T-helper 17 cell (primary cell): ENCODE data around the gene MYO7A. TPM values are rescaled to one million over a fixed set of nuclear protein-coding genes. Genes with fewer than 3 reads are reported as not detected.
A peak's percentile ranks its signal among the peaks of the same experiment; 100 is the strongest.

Experiments used
- ATAC-seq: fragments of 150-1000 bp; cut with Tn5 transposase; 2 replicates; pipeline ENCODE4 v1.10.0; 2021; ENCODE audit warnings: mild to moderate bottlenecking, moderate library complexity
- DNase-seq, 3 donors: peaks; one replicate each; pipeline versions ENCODE4 v3.0.0 to v3.0.0-alpha.2; 2020 to 2021
- H3K9me3 ChIP-seq: one replicate; pipeline ENCODE4 v1.7.0; 2013; ENCODE audit warnings: low read length, mild to moderate bottlenecking; ENCODE audit not compliant: control insufficient read depth, poor library complexity, severe bottlenecking
- H3K27ac Mint-ChIP-seq: one replicate; pipeline ENCODE4 v1.8.0; 2022; ENCODE audit warnings: mild to moderate bottlenecking, moderate library complexity, mixed read lengths
- H3K27me3 Mint-ChIP-seq: one replicate; pipeline ENCODE4 v1.8.0; 2022; ENCODE audit warnings: mixed read lengths
- H3K36me3 Mint-ChIP-seq: one replicate; pipeline ENCODE4 v1.8.0; 2022; ENCODE audit warnings: low read depth, mixed read lengths
- H3K4me1 Mint-ChIP-seq: one replicate; pipeline ENCODE4 v1.8.0; 2022; ENCODE audit warnings: mild to moderate bottlenecking, mixed read lengths
- H3K4me3 Mint-ChIP-seq: one replicate; pipeline ENCODE4 v1.8.0; 2022; ENCODE audit warnings: mild to moderate bottlenecking, moderate library complexity, mixed read lengths
- total RNA-seq, 4 donors: library from RNA in 2 of 4; stranded (reverse) in 2 of 4; gene quantifications; one replicate each; pipeline ENCODE4 v1.2.3 and lab custom pipeline; 2022 to 2026

Gene MYO7A
- total RNA-seq, 2 donors from 2014 or later: 0.57 to 1.7 TPM

DNA sequence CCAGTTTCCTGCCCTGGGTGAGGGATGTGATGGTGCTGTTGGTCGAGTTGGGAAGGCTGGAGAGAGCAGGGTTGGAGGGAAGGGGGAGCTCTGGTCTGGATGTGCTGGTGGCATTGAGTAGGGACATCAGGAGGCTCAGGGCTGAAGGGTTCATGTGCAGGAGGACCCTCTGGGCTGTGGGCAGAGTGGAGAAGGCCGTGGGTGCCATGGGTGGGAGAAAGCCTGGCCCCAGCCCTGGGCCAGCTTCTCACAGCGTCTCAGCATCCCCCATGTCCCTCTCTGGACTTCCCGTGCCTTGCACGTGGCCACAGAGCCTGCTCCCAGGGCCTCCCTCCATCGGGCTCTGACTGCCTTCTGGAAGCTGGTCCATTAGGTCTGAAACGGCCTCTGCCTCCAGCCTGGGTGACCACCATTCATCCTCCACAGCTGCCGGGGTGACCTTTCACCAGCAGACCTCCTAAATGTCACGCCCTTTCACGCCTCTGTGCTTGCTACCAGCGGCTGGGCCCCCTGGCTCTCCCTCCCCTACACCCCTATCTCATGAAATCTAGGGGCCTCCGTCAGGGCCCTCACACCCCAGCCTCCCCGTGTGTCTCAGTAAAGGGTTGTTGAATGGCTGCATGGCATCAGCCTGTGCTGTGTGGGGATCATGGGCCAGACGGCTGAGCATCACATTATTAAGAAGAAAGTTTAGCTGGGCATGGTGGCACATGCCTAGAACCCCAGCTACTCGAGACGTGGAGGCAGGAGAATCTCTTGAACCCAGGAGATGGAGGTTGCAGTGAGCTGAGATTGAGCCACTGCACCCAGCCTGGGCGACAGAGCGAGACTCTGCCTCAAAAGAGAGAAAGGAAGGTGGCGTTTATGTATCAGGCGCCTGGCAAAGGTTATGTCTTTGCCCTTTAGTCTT is 25.5 kb downstream of the MYO7A start:
- H3K4me1 Mint-ChIP-seq: peaks cover 46% of the 10 kb centered on the region
- peak overlapping the region; percentile 75 for H3K4me3 Mint-ChIP-seq
- no peaks in the 10 kb centered on the region for H3K9me3 ChIP-seq
- H3K27ac Mint-ChIP-seq: peak overlapping the region; percentile 88
- H3K36me3 Mint-ChIP-seq: no peaks in the 10 kb centered on the region
- no peak for ATAC-seq
- H3K27me3 Mint-ChIP-seq: no peaks in the 10 kb centered on the region
- no peak for DNase-seq

DNA sequence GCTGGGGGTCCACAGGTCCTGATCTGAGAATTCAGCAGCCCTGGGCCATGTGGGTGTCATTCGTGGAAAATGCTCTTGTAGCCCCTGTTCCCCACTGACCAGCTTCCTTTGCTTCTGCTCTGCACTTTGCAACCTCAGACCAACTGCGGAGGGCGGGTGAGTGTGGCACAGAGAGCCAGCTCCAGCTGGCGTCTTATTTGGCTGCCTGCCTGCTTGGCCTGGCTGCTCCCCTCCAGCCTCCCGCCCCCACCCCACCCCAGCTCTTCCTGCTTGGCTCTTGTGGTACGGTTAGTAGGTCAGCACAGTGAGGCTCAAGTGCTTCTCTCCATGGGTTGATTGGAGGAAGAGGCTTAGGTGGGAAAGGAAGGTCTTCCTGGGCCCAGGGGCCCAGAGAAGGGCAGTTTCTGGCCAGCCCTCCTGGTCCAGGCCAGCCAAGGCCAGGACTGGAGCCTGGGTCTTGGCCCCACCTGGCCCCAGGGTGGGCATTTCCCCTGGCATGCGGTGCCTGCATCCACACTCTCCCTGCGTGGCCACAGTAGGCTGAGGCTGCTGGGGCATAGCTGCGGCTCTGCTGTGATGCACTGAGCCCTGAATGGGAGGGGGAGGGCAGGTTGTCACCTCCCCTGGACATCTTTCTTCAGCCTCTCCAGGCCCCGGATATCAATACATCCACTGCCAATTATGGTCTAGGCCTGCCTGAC is 26.5 kb downstream of the MYO7A start:
- H3K36me3 Mint-ChIP-seq: no peaks in the 10 kb centered on the region
- peak overlapping the region; percentile 67 for H3K4me3 Mint-ChIP-seq
- no peaks in the 10 kb centered on the region for H3K27me3 Mint-ChIP-seq
- no peaks in the 10 kb centered on the region for H3K9me3 ChIP-seq
- peaks cover 41% of the 10 kb centered on the region for H3K4me1 Mint-ChIP-seq
- no peak for ATAC-seq
- DNase-seq: no peak
- H3K27ac Mint-ChIP-seq: peak overlapping the region; percentile 88

DNA sequence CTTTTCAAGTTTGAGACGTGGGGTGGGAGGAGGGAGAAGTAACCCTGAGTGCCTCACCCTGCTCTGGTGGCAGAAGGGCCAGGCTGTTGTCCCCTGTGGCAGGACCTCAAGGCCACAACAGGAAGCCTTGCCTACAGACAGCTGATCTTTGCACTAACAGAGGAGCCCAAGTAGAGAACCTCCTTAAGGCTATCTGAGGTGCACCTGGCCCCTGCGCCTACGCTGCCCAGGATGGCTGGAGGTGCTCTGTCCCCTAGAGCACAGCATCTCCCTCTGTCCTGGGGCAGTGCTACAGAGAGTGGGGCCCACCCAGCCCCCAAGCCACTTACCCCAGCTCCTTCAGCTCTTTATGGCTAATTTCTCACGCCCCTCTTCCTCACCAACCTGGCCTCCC is 27.0 kb downstream of the MYO7A start:
- ATAC-seq: no peak
- no peaks in the 10 kb centered on the region for H3K9me3 ChIP-seq
- Mint-ChIP-seq H3K27me3 (no peaks in the 10 kb centered on the region), H3K4me3 (peak overlapping the region; percentile 5), H3K36me3 (no peaks in the 10 kb centered on the region), H3K27ac (peak overlapping the region; percentile 14), H3K4me1 (peaks cover 41% of the 10 kb centered on the region)
- no peak for DNase-seq

DNA sequence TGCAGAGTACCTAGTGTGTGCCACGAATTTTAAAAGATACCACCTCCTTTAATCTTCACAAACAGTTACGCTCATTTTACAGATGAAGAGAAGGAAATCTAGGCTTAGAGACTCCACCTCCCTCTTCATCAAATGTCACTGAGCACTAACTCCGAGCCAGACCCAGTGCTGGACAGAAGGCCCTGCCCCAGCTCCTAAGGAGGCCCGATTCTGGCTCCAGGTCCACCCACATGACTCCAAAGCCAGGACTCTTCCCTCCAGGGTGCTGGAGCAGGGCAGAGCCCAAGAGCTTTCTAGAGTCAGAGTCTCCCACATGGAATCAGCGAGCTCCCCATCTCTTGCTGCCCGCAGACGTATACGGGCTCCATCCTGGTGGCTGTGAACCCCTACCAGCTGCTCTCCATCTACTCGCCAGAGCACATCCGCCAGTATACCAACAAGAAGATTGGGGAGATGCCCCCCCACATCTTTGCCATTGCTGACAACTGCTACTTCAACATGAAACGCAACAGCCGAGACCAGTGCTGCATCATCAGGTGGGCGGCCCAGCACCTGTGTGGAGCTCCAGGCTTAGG is 27.6 kb downstream of the MYO7A start:
- Mint-ChIP-seq H3K4me1 (peaks cover 41% of the 10 kb centered on the region), H3K27me3 (no peaks in the 10 kb centered on the region), H3K27ac (peak overlapping the region; percentile 29), H3K36me3 (no peaks in the 10 kb centered on the region), H3K4me3 (peak overlapping the region; percentile 5)
- no peak for DNase-seq
- no peaks in the 10 kb centered on the region for H3K9me3 ChIP-seq
- ATAC-seq: no peak

DNA sequence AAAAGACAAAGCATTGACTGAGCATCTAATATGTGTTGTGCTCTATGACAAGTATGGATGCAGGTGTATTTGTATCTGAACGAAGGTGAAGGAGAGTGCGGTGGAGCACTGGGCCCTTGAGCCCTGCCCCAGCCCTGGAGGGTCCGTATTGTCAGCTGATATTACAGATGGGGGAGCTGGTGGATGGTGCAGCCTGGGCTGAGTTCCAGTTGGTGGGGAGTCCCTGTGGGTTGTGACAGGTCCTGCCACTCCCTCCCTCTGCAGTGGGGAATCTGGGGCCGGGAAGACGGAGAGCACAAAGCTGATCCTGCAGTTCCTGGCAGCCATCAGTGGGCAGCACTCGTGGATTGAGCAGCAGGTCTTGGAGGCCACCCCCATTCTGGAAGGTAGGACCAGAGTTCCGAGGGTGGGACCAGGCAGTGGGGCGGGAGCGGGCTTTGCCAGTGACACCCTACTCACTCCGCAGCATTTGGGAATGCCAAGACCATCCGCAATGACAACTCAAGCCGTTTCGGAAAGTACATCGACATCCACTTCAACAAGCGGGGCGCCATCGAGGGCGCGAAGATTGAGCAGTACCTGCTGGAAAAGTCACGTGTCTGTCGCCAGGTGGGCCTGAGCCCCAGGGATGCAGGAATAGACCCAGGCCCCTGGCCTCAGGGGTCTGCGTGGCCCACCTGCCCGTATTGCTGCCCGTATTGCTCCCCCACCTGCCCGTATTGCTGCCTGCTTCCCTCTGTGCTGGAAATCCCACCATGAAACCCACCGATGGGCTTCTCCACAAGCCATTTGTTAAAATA is 28.6 kb downstream of the MYO7A start:
- Mint-ChIP-seq H3K36me3 (no peaks in the 10 kb centered on the region), H3K4me3 (no peak overlapping the region), H3K27ac (peak overlapping the region; percentile 29), H3K4me1 (peaks cover 33% of the 10 kb centered on the region), H3K27me3 (no peaks in the 10 kb centered on the region)
- DNase-seq: no peak
- H3K9me3 ChIP-seq: no peaks in the 10 kb centered on the region
- ATAC-seq: no peak

DNA sequence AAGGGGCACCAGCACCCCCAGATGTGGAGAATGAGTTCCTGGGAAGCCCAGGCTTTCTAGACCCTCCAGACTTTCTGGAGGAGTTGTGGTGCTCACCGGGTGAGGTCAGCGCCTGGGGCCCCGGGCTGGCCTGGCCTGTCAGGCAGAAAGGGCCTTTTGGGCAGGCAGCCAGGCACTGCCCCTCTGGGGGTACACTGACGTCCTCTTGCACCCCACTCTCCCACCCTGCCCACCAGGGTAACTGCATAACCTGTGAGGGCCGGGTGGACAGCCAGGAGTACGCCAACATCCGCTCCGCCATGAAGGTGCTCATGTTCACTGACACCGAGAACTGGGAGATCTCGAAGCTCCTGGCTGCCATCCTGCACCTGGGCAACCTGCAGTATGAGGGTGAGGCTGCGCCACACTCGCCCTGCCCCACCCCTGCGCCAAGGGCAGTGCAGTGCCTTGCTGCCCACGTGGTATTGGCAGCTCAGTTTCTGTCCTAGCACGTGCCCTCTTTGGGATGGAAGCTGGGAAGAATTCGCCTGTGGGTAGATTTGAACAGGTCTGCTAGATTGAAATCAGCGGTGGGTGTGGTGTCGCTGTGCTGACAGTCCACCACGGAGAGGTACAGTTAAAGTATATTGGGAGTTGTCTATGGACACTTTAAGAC is 30.1 kb downstream of the MYO7A start:
- Mint-ChIP-seq H3K27ac (no peak overlapping the region), H3K4me3 (no peak overlapping the region), H3K27me3 (no peaks in the 10 kb centered on the region), H3K36me3 (no peaks in the 10 kb centered on the region), H3K4me1 (peaks cover 18% of the 10 kb centered on the region)
- ATAC-seq (no peak), DNase-seq (no peak)
- H3K9me3 ChIP-seq: no peaks in the 10 kb centered on the region

DNA sequence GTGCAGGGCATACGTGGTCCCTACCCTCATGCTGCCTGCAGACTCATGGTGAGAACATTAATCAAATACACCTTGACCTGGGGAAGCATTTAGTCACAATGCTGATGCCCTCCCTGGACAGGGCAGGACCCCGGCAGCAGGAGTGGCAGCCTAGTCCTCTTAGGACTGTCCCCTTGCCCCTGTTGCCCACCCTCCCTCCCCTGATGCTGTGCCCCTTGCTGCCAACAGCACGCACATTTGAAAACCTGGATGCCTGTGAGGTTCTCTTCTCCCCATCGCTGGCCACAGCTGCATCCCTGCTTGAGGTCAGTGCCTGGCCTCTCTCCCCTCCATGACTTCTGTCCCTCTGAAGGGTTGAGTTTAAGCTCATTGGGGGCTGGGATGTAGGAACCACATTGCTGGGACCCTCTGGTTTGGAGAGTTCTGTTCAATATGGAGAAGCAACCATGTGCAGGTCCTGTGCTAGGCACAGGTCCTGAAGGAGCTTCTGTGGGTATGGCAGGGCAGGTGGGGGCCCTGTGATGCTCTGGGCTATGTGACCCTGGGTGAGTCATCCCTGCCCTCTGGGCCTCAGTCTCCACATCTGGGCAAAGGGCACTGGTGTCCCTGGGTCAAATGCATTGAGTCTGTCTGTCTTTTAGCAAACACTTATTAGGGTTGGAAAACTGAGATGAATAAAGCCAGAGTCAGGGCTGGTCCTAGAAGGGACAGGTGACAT is 31.3 kb downstream of the MYO7A start:
- ATAC-seq (no peak), DNase-seq (no peak)
- Mint-ChIP-seq H3K4me3 (no peak overlapping the region), H3K36me3 (no peaks in the 10 kb centered on the region), H3K4me1 (peaks cover 9% of the 10 kb centered on the region), H3K27me3 (no peaks in the 10 kb centered on the region), H3K27ac (no peak overlapping the region)
- H3K9me3 ChIP-seq: no peaks in the 10 kb centered on the region

DNA sequence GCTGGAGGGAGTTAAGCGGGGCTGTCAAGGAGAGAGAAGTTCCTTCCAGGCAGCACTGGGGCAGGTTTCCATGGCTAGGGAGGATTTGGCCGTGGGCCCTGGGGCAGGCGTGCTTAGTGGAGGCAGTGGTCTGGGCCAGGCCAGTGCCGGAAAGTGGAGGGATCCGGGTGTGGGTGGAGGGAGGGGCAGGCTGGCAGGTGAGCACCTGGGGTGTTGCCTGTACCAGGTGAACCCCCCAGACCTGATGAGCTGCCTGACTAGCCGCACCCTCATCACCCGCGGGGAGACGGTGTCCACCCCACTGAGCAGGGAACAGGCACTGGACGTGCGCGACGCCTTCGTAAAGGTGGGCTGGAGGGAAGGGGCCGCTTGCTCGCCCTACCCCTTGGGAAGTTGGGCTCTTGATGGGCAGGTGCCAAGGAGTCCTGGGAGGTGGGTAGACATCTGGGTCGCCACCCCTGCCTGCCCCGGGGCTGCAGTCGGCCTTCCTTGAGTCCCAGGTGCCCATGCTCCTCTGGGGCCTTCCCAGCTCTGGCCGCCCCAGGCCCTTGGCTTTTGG is 32.0 kb downstream of the MYO7A start:
- H3K27ac Mint-ChIP-seq: no peak overlapping the region
- H3K9me3 ChIP-seq: no peaks in the 10 kb centered on the region
- H3K36me3 Mint-ChIP-seq: no peaks in the 10 kb centered on the region
- H3K4me3 Mint-ChIP-seq: no peak overlapping the region
- DNase-seq (no peak), ATAC-seq (no peak)
- H3K27me3 Mint-ChIP-seq: no peaks in the 10 kb centered on the region
- H3K4me1 Mint-ChIP-seq: peaks cover 5% of the 10 kb centered on the region

DNA sequence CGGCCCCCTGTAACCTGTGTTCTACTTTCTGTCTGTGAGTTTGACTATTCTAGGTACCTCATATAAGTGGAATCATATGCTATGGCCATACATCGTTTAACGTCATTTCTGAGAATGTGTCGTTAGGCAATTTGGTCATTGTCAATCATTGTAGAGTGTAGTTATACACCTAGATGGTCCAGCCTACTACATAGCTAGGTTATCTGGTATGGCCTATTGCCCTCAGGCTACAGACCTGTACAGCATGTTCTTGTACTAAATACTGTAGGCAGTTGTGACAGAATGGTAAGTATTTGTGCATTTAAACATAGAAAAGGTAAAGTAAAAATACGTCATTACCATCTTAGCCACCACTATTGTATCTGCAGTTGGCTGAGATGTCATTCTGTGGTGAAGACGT is 35.2 kb downstream of the MYO7A start:
- ATAC-seq: no peak
- Mint-ChIP-seq H3K36me3 (no peaks in the 10 kb centered on the region), H3K27ac (no peak overlapping the region), H3K4me1 (peaks cover 2% of the 10 kb centered on the region), H3K4me3 (no peak overlapping the region), H3K27me3 (no peaks in the 10 kb centered on the region)
- no peak for DNase-seq
- H3K9me3 ChIP-seq: no peaks in the 10 kb centered on the region

DNA sequence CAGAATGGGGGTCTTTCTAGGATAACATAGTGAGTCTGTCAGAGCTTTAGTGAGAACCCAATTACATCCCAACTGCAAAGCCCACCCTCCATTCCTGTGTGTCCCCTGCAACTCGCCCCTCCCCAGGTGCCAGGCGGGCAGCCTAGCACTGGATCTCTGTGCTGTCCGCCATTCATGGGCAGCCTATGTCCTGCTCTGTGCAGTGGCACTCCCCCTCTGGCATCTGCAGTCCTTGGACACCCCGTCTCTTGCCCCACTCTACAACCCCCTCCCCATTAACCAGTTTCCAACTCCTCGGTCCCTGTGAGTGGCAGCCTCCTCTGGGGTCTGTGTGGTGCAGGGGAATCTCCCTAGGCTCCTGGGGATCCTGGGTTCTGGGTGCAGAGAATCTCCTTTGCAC is 37.0 kb downstream of the MYO7A start:
- Mint-ChIP-seq H3K4me1 (peaks cover 2% of the 10 kb centered on the region), H3K36me3 (no peaks in the 10 kb centered on the region), H3K27me3 (no peaks in the 10 kb centered on the region), H3K4me3 (no peak overlapping the region), H3K27ac (peak overlapping the region; percentile 11)
- DNase-seq (no peak), ATAC-seq (no peak)
- H3K9me3 ChIP-seq: no peaks in the 10 kb centered on the region

DNA sequence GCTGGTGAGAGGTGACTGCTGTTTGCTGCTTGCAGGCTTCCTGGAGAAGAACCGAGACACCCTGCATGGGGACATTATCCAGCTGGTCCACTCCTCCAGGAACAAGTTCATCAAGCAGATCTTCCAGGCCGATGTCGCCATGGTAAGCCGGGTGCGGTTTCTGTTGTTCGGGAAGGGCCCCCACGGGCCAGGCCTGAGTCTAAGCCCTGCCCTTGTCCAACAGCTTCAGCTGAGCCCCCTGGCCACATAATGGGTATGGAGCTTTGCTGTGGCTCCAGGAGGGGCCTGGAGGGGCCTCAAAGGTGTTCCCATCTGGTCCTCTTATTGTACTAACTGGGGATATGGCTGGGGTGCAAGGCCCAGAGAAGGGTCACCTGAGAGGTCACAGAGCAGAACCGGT is 38.0 kb downstream of the MYO7A start:
- no peaks in the 10 kb centered on the region for H3K9me3 ChIP-seq
- H3K4me1 Mint-ChIP-seq: peaks cover 2% of the 10 kb centered on the region
- H3K4me3 Mint-ChIP-seq: no peak overlapping the region
- DNase-seq (no peak), ATAC-seq (no peak)
- H3K27me3 Mint-ChIP-seq: no peaks in the 10 kb centered on the region
- no peak overlapping the region for H3K27ac Mint-ChIP-seq
- H3K36me3 Mint-ChIP-seq: no peaks in the 10 kb centered on the region

DNA sequence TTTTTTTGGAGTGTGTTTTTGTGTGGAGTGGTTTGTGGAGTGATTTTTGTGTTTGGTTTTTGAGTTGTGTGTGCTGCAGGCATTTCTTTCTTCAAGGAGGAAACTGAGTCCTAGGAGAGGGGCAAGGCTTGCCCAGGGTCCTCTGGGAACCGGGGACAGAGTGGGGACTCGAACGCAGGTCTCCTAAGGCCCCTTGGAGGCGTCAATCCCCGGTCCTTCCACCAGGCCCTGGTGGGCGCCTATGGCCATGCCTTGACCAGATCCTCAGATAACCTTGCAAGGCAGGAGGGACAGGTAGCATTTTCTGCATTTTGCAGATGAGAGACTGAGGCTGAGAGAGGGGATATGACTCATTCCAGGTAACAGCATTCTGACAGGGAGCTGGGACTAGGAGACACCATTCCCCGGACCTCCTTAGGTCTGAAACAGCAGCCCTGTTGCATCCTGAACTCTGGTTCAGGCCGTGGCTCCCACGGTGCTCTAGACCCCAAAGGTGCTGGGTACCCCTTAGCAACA is 39.1 kb downstream of the MYO7A start:
- no peaks in the 10 kb centered on the region for H3K9me3 ChIP-seq
- no peaks in the 10 kb centered on the region for H3K36me3 Mint-ChIP-seq
- no peak overlapping the region for H3K27ac Mint-ChIP-seq
- H3K4me1 Mint-ChIP-seq: peaks cover 2% of the 10 kb centered on the region
- no peaks in the 10 kb centered on the region for H3K27me3 Mint-ChIP-seq
- no peak for ATAC-seq
- no peak for DNase-seq
- no peak overlapping the region for H3K4me3 Mint-ChIP-seq
